Neural cell (in vitro differentiated cells): ENCODE data around the gene C20orf202.

Source experiments
- CTCF ChIP-seq: fragments of 450-650 bp; IDR thresholded peaks from 2 replicates; pipeline ENCODE4 v1.5.1; 2014; ENCODE audit warnings: antibody characterized with exemption, mild to moderate bottlenecking, moderate library complexity; ENCODE audit not compliant: poor library complexity, severe bottlenecking
- EP300 ChIP-seq: fragments of 450-650 bp; conservative IDR thresholded peaks from 2 replicates; pipeline ENCODE4 v1.6.1; 2014; ENCODE audit warnings: antibody characterized with exemption, mild to moderate bottlenecking, moderate library complexity; ENCODE audit not compliant: poor library complexity, severe bottlenecking
- EZH2 ChIP-seq: fragments of 200-600, 300-800 bp; shearing (Covaris generic), sonication (generic); IDR thresholded peaks from 2 replicates; pipeline ENCODE4 v1.6.1; 2014; ENCODE audit warnings: antibody characterized with exemption, low read length, borderline replicate concordance, mild to moderate bottlenecking; ENCODE audit not compliant: insufficient read depth, poor library complexity, severe bottlenecking
- MXI1 ChIP-seq: fragments of 450-650 bp; conservative IDR thresholded peaks from 2 replicates; pipeline ENCODE4 v1.6.1; 2014; ENCODE audit warnings: antibody characterized with exemption, mild to moderate bottlenecking; ENCODE audit not compliant: poor library complexity, severe bottlenecking
- POLR2AphosphoS5 ChIP-seq: IDR thresholded peaks from 2 replicates; pipeline ENCODE4 v1.6.1; 2012
- RAD21 ChIP-seq: fragments of 450-650 bp; conservative IDR thresholded peaks from 2 replicates; pipeline ENCODE4 v1.6.1; 2014; ENCODE audit warnings: antibody characterized with exemption, mild to moderate bottlenecking, moderate library complexity
- SMC3 ChIP-seq: fragments of 450-650 bp; conservative IDR thresholded peaks from 2 replicates; pipeline ENCODE4 v1.6.1; 2014; ENCODE audit warnings: antibody characterized with exemption, mild to moderate bottlenecking, moderate library complexity; ENCODE audit not compliant: poor library complexity
- TAF1 ChIP-seq: IDR thresholded peaks from 2 replicates; pipeline ENCODE4 v1.6.1; 2012; ENCODE audit warnings: low read depth
- TF ChIP-seq, protein P1 (sequence below): IDR thresholded peaks from 2 replicates; pipeline ENCODE4 v1.6.1; 2012; ENCODE audit warnings: borderline replicate concordance

DNA sequence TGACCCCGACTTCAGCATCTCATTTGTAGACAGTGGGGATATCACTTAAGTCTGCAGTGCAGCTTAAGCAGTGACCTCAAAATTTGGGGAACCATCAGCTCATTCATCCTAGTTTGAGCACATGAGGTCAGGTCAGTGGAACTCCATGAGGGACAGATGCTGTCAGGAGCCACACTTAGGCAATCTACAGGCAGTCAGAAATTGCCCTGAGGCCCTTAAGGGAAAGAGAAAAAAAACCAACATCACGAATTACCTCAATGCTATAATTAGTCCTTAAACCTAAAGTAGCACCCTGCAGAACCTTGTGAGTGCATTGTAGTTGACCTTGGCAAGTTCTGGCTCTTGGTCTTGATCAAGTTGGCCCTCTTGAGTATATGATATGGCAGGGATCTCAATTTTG, 39.6 kb upstream of the C20orf202 start:
- no peak for TF ChIP-seq POLR2AphosphoS5
- TF ChIP-seq TAF1, result no peak
- TF ChIP-seq EP300, result no peak
- TF ChIP-seq CTCF, result no peak
- TF ChIP-seq SMC3, result no peak
- TF ChIP-seq, protein P1, sequence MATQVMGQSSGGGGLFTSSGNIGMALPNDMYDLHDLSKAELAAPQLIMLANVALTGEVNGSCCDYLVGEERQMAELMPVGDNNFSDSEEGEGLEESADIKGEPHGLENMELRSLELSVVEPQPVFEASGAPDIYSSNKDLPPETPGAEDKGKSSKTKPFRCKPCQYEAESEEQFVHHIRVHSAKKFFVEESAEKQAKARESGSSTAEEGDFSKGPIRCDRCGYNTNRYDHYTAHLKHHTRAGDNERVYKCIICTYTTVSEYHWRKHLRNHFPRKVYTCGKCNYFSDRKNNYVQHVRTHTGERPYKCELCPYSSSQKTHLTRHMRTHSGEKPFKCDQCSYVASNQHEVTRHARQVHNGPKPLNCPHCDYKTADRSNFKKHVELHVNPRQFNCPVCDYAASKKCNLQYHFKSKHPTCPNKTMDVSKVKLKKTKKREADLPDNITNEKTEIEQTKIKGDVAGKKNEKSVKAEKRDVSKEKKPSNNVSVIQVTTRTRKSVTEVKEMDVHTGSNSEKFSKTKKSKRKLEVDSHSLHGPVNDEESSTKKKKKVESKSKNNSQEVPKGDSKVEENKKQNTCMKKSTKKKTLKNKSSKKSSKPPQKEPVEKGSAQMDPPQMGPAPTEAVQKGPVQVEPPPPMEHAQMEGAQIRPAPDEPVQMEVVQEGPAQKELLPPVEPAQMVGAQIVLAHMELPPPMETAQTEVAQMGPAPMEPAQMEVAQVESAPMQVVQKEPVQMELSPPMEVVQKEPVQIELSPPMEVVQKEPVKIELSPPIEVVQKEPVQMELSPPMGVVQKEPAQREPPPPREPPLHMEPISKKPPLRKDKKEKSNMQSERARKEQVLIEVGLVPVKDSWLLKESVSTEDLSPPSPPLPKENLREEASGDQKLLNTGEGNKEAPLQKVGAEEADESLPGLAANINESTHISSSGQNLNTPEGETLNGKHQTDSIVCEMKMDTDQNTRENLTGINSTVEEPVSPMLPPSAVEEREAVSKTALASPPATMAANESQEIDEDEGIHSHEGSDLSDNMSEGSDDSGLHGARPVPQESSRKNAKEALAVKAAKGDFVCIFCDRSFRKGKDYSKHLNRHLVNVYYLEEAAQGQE, result no peak
- no peak for TF ChIP-seq EZH2
- TF ChIP-seq RAD21, result no peak
- TF ChIP-seq MXI1, result no peak
